Spleen (tissue), 3 donors: ENCODE measurements around the gene GLDC.

Experiments used
- POLR2A ChIP-seq, 3 donors: fragments of 450-650 bp; IDR thresholded peaks; one replicate each; pipeline ENCODE4 v1.5.1; 2017; ENCODE audit warnings: antibody characterized with exemption in 3 of 3, mild to moderate bottlenecking in 1 of 3
- POLR2AphosphoS5 ChIP-seq, 3 donors: sonication (generic); formaldehyde crosslinking; IDR thresholded peaks; one replicate each; pipeline ENCODE4 v1.5.1; 2017; ENCODE audit warnings: antibody characterized with exemption in 3 of 3

- TF ChIP-seq POLR2A (IDR thresholded peaks at IDR 0.05), result no peak
- no peak for TF ChIP-seq POLR2AphosphoS5 (IDR thresholded peaks at IDR 0.05)
These were observed 25.6 kb downstream of the GLDC start for GRCh38 chr9:6619909-6620308.
